ENCODE data around the gene PRKCB. TPM values are rescaled to one million over a fixed set of nuclear protein-coding genes. Genes with fewer than 3 reads are reported as not detected.

The PRKCB gene
- total and polyA plus RNA-seq, 2 experiments from 2014 or later, result 3.7 to 16.4 TPM

- no peaks in the 10 kb centered on the region; the same call in 2 of the 3 replicates for H3K9me3 Mint-ChIP-seq
- no peak overlapping the region for H3K27ac Mint-ChIP-seq
- peaks cover 16% of the 10 kb centered on the region for H3K4me1 Mint-ChIP-seq
- Histone ChIP-seq H4K20me1 (replicated peaks; ENCODE audit: insufficient read depth) (no peaks in the 10 kb centered on the region), H3K4me1 (ENCODE audit: insufficient read depth) (peaks cover 12% of the 10 kb centered on the region), H3K79me2 (replicated peaks; ENCODE audit: insufficient read depth) (no peaks in the 10 kb centered on the region), H3K9me2 (ENCODE audit: insufficient read depth) (0 out of 2 replicates have a peak, but pooled peaks cover 9% of the 10 kb centered on the region), H3K4me3 (no peak overlapping the region), H3K4me2 (no peak overlapping the region), H3K27ac (ENCODE audit: low read depth) (no peak overlapping the region), H2AFZ (no peak overlapping the region), H3K36me3 (ENCODE audit: insufficient read depth) (no peaks in the 10 kb centered on the region), H3F3A (replicated peaks; ENCODE audit: low read depth) (no peaks in the 10 kb centered on the region), H3K27me3 (ENCODE audit: insufficient read depth) (no peaks in the 10 kb centered on the region)
- peaks cover 2% of the 10 kb centered on the region for H3K27me3 Mint-ChIP-seq (ENCODE audit: insufficient read depth, low read depth, poor library complexity)
- no peaks in the 10 kb centered on the region for H3K36me3 Mint-ChIP-seq (ENCODE audit: low read depth)
- no peak overlapping the region for H3K4me3 Mint-ChIP-seq
- TF ChIP-seq ZNF331 (CRISPR knock-in tag; IDR thresholded peaks at IDR 0.05; ENCODE audit: low read depth), result no peak
- no peak for TF ChIP-seq REST (IDR thresholded peaks at IDR 0.05; ENCODE audit: unreplicated experiment)
- TF ChIP-seq POLR2AphosphoS5 (IDR thresholded peaks at IDR 0.05; ENCODE audit: low read depth), result no peak
- TF ChIP-seq CREB1 (CRISPR knock-in tag; IDR thresholded peaks at IDR 0.05; ENCODE audit: low read depth), result no peak
- TF ChIP-seq NANOG (IDR thresholded peaks at IDR 0.05; ENCODE audit: borderline replicate concordance), result no peak
- no peak for TF ChIP-seq ZNF462 (CRISPR knock-in tag; IDR thresholded peaks at IDR 0.05)
- TF ChIP-seq ZNF114 (CRISPR knock-in tag; IDR thresholded peaks at IDR 0.05), result no peak
- no peak for TF ChIP-seq CTCF (conservative IDR thresholded peaks at IDR 0.05; ENCODE audit: low read depth in 2 of 2)
- TF ChIP-seq STAT1 (IDR thresholded peaks at IDR 0.05; ENCODE audit: unreplicated experiment), result no peak
- no peak for TF ChIP-seq JUNB (IDR thresholded peaks at IDR 0.05; ENCODE audit: unreplicated experiment)
- TF ChIP-seq EZH2phosphoT487 (IDR thresholded peaks at IDR 0.05; ENCODE audit: unreplicated experiment), result no peak
- no peak for TF ChIP-seq EZH2 (IDR thresholded peaks at IDR 0.05; ENCODE audit: low read depth, unreplicated experiment)
- no peak for TF ChIP-seq ETS1 (IDR thresholded peaks at IDR 0.05)
- ATAC-seq, result no peak
- no peak for DNase-seq (ENCODE audit: low spot score)
Observed at GRCh38 chr16:24217461-24217860, 381.7 kb downstream of the PRKCB start.
